CD4-positive, alpha-beta T cell treated with Interleukin-4 for 1 hour (primary cell): Measurements from ENCODE around the gene TAF7.
A peak's percentile ranks its signal among the peaks of the same experiment; 100 is the strongest.
"Not testable (repeated sequence)": the region's sequence is repeated elsewhere in the genome, so short reads cannot be mapped to it uniquely, and the experiment has no call there.

Experiments used
- DNase-seq, 2 donors: peaks; one replicate each; pipeline ENCODE4 v3.0.0-alpha.2; 2020 to 2022

The TAF7 gene, protein sequence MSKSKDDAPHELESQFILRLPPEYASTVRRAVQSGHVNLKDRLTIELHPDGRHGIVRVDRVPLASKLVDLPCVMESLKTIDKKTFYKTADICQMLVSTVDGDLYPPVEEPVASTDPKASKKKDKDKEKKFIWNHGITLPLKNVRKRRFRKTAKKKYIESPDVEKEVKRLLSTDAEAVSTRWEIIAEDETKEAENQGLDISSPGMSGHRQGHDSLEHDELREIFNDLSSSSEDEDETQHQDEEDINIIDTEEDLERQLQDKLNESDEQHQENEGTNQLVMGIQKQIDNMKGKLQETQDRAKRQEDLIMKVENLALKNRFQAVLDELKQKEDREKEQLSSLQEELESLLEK

GRCh38 chr5:141320225-141321169 lies at the start of gene TAF7:
TSS of gene TAF7 (minus strand) at chr5:141320784. CDS start at chr5:141320044, 740 bp downstream.
- DNase-seq = peak; percentile 94

DNA sequence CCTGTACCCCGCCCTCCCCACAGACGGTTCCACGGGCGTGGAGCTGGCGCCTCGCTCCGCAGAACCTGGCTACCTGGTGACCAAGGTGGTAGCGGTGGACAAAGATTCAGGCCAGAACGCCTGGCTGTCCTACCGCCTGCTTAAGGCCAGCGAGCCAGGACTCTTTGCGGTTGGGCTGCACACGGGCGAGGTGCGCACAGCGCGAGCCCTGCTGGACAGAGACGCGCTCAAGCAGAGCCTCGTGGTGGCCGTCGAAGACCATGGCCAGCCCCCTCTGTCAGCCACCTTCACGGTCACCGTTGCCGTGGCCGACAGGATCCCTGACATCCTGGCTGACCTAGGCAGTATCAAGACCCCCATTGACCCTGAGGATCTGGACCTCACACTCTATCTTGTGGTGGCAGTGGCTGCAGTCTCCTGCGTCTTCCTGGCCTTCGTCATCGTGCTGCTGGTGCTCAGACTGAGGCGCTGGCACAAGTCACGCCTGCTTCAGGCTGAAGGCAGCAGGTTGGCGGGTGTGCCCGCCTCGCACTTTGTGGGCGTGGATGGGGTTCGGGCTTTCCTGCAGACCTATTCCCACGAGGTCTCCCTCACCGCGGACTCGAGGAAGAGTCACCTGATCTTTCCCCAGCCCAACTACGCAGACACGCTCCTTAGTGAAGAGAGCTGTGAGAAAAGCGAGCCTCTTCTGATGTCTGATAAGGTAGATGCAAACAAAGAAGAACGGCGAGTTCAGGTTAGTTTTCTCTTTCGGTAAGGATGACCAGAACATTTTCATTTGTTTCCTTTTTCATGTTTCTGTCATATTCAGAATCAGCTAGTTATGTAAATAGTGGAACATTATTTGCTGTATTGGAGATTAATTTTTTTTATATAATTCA lies 45.7 kb upstream of the TAF7 start:
- DNase-seq = no peak

DNA sequence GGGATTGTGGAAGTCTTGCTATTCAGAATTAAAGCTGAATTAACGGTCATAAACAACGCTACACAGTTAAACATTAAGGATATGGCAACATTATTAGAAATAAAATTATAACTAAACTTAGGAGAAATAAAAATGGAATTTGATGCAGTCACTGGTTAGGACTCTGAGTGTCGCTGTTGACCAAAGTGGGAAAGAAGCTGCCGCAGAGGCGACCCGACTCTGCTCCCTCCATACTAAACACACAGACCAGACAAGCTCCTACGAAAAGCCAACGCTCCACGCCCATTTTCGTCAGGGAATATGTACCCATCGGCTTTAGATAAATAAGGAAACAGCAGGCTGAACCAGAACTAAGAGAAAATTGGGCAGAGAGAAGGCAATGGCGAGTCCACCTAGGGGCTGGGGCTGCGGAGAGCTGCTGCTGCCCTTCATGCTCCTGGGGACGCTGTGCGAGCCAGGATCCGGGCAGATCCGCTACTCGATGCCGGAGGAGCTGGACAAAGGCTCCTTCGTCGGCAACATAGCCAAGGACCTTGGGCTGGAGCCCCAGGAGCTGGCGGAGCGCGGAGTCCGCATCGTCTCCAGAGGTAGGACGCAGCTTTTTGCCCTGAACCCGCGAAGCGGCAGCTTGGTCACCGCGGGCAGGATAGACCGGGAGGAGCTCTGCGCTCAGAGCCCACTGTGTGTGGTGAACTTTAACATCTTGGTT lies 43.5 kb upstream of the TAF7 start, which contains the start of gene PCDHGA5:
TSS of gene PCDHGA5 (plus strand) at position 211 of the 709 bp plus-strand sequence. CDS start at position 380, 169 bp downstream.
- DNase-seq = no peak

DNA sequence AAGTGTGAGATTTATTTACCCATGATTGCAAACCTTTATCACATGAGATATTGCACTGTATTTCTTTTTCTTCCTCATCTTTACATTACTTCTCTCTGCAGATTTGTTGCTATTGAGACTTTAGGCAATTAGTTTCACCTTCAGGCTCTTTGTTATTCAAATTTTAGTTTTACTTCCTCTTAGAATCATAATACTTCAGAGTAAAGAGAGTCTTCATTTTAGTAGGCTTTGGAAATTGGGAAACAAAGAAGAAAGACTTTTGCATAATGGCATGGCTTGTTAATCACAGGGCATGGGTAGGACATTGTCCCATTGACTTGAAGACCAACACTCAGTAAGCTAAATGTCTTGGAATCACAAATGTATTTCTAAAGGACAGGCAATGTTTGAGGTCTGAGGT lies 42.1 kb upstream of the TAF7 start:
- DNase-seq = no peak

GRCh38 chr5:141360685-141361084 lies 40.1 kb upstream of the TAF7 start:
- DNase-seq = no peak

GRCh38 chr5:141359790-141360426 lies 39.3 kb upstream of the TAF7 start, which contains the start of gene PCDHGB2:
TSS of gene PCDHGB2 (plus strand) at chr5:141359994. CDS start at chr5:141360136, 142 bp downstream.
- DNase-seq = peak in 1 of 2 donors; percentile 49

DNA sequence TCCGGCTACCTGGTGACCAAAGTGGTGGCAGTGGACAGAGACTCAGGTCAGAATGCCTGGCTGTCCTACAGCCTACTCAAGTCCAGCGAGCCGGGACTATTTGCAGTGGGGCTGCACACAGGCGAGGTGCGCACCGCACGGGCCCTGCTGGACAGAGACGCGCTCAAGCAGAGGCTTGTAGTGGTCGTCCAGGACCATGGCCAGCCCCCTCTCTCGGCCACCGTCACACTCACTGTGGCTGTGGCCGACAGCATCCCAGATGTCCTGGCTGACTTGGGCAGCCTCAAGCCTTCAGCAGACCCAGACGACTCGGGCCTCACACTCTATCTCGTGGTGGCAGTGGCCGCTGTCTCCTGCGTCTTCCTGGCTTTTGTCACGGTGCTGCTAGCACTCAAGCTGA lies 36.4 kb upstream of the TAF7 start:
- no peak for DNase-seq

DNA sequence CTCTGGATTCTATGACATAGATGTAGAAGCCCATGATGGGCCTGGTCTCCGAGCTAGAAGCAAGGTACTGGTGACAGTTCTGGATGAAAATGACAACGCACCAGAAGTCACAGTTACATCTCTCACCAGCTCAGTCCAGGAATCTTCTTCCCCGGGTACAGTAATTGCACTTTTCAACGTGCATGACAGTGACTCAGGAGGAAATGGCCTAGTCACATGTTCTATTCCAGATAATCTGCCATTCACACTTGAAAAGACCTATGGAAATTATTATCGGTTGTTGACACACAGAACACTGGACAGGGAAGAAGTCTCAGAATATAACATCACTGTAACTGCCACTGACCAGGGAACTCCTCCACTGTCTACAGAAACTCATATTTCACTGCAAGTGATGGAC lies 35.5 kb upstream of the TAF7 start:
- DNase-seq = no peak

GRCh38 chr5:141355641-141356040 lies 35.1 kb upstream of the TAF7 start:
- no peak for DNase-seq

- peak in 1 of 2 donors; percentile 19 for DNase-seq
Observed at GRCh38 chr5:141354900-141355469, 34.4 kb upstream of the TAF7 start, which contains the start of gene PCDHGA4. TSS of gene PCDHGA4 (plus strand) at chr5:141355021. CDS start at chr5:141355108, 87 bp downstream.

DNA sequence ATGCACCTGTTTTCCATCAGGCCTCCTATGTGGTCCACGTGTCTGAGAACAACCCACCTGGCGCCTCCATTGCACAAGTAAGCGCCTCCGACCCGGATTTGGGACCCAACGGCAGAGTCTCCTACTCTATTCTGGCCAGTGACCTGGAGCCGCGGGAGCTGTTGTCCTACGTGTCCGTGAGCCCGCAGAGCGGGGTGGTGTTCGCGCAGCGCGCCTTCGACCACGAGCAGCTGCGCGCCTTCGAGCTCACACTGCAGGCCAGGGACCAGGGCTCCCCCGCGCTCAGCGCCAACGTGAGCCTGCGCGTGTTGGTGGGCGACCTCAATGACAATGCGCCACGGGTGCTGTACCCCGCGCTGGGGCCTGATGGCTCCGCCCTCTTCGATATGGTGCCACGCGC lies 31.0 kb upstream of the TAF7 start:
- no peak for DNase-seq

DNA sequence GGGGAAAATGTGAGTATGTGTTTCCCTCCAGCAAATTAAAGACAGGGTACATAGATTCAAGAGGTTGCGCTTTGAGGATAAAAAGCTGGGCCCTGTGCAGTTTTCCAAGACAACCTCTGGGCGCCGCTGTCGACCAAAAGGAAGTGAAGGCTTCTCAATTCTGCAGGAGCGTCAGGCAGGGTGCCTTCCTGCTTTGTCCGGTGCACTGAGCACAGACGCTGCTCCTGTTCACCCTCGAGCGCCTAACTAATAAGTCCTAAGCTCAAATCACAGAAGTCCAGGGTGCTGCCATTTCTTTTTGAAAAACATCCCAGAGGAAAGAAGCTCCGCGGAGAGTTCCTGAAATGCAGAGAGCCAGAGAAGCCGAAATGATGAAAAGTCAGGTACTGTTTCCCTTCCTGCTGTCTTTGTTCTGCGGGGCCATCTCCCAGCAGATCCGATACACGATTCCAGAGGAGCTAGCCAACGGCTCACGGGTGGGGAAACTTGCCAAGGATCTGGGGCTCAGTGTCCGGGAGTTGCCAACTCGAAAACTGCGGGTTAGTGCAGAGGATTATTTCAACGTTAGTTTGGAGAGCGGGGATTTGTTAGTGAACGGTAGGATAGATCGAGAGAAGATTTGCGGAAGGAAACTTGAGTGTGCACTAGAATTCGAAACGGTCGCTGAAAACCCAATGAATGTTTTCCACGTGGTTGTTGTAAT lies 29.5 kb upstream of the TAF7 start, which contains the start of gene PCDHGB1:
TSS of gene PCDHGB1 (plus strand) at position 183 of the 703 bp plus-strand sequence. CDS start at position 345, 162 bp downstream.
- peak in 1 of 2 donors; percentile 43 for DNase-seq

GRCh38 chr5:141346017-141346416 lies 25.4 kb upstream of the TAF7 start:
- DNase-seq = not testable (repeated sequence)

DNA sequence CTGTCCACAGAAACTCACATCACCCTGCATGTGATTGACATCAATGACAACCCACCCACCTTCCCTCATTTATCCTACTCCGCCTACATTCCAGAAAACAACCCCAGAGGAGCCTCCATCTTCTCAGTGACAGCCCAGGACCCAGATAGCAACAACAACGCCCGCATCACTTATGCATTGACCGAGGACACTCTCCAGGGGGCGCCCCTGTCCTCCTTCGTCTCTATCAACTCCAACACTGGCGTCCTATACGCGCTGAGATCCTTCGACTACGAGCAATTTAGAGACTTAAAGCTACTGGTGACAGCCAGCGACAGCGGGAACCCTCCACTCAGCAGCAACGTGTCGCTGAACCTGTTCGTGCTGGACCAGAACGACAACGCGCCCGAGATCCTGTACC lies 24.7 kb upstream of the TAF7 start:
- DNase-seq = no peak

DNA sequence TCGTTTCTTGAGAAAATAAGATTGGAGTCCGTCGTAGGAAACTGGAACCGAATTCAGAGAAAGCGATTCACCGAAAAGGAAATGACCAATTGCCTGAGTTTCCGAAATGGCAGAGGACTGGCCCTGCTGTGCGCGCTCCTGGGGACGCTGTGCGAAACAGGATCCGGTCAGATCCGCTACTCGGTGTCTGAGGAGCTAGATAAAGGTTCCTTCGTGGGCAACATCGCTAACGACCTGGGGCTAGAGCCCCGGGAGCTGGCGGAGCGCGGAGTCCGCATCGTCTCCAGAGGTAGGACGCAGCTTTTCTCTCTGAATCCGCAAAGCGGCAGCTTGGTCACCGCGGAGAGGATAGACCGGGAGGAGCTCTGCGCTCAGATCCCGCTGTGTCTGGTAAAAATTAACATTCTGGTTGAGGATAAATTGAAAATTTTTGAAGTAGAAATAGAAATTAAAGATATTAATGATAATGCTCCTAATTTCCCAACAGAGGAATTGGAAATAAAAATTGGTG lies 23.4 kb upstream of the TAF7 start:
- no peak for DNase-seq

GRCh38 chr5:141343242-141343952 lies 22.8 kb upstream of the TAF7 start, which contains the start of gene PCDHGA3:
TSS of gene PCDHGA3 (plus strand) at chr5:141343829. CDS start at chr5:141344034, 205 bp downstream.
- no peak for DNase-seq

DNA sequence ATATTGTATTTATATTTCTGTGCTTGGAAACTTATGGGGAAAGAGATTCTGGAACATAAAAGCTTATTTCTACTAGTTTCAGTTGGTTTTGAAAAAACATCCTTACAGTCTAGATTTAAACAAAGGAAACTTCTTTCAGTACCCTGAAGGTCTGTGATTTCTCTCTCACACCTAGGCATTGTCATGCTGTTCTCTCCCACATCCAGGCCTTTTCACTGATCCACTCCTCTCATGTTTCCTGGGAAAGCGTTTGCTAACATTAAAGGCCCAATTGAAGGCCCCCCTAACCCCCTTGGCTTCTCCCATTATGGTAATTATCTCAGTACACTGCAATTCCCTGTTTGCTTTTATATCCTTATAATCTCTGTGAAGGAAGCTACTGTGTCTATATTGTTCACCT lies 22.2 kb upstream of the TAF7 start:
- DNase-seq = no peak

DNA sequence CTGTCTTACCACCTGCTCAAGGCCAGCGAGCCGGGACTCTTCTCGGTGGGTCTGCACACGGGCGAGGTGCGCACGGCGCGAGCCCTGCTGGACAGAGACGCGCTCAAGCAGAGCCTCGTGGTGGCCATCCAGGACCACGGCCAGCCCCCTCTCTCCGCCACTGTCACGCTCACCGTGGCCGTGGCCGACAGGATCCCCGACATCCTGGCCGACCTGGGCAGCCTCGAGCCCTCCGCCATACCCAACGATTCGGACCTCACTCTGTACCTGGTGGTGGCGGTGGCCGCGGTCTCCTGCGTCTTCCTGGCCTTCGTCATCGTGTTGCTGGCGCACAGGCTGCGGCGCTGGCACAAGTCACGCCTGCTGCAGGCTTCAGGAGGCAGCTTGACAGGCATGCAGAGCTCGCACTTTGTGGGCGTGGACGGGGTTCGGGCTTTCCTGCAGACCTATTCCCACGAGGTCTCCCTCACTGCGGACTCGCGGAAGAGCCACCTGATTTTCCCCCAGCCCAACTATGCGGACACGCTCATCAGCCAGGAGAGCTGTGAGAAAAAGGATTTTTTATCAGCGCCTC lies 20.3 kb upstream of the TAF7 start:
- not testable (repeated sequence) for DNase-seq
